SKM-1 (cell line): ENCODE data around the gene TBC1D22A.

ENCODE experiments used
- DNase-seq: peaks from one replicate; lab custom pipeline; 2025; ENCODE audit not compliant: unreplicated experiment; lab: John Stamatoyannopoulos, UW

The TBC1D22A gene

DNA sequence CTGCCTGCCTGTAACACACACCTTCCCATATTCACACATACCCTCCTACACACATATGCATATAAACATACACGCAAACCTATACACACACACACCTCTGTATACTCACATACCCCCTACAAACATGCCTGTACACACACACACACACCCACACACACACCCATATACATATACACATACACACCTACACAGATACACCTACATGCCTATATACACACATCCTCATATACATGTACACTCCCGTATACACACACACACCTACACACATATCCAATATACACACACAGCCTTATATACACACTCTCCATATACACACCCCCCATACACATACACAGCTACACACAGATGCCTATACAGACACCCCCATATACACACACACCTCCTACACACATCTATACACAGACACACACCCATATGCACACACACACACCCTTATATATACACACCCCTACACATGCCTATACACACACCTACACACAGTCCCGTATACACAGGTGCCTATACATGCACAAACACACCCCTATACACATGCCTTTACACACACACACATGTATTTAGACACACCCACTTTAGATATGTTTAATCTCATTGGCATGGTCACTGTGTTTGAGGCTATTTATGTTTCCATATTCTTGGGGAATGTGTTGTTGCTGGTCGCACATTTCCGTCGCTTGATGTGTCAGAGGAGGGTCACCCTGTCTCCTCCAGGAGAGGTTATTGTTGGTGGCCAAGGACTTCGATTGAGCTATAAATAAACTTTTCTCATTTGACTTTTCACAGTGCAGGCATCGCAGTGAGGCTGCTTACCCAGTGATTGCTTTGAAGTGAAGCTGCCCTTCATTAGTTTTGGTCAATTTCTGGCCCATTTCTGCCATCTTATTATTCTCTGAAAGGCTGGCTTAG lies 243.3 kb downstream of the TBC1D22A start:
- no peak for DNase-seq

DNA sequence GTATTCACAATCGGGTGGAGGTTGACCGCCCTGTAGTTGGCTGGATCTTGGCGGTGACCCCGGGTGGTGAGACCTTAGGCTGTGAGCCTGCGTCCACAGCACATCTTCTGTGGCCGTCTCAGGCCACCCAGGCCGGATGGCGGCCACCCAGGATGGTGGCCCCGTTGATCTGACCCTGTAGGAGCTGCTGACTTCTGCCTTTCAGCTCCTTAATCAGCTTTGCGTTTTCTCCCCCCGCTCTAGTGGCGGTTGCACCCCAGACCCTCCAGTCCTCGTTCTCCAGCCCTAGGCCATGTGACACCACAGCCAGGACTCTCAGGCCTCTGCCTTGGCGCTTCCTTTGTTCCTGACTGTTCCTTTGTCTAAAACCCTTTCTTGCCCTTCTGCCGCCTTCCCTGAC lies 244.0 kb downstream of the TBC1D22A start:
- DNase-seq: no peak

DNA sequence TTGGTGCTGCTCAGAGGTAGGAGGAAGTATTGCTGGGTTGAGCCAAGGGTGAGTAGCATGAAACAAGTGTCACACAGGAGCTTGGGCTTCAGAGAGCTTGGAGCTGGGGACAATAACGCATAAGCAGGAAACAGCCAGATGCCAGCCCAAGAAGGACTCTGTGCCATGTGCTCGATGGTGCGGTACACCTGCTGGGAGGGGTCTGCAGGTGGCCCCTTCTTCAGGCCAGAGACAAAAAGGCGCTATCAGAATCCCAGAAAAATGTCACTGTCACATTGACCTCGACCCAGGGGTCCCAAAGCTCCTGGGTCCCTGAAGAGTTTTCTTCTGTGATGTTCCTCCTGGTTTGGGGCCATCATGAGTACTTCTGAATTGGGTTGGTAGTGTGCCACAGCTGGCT lies 244.4 kb downstream of the TBC1D22A start:
- DNase-seq: no peak

DNA sequence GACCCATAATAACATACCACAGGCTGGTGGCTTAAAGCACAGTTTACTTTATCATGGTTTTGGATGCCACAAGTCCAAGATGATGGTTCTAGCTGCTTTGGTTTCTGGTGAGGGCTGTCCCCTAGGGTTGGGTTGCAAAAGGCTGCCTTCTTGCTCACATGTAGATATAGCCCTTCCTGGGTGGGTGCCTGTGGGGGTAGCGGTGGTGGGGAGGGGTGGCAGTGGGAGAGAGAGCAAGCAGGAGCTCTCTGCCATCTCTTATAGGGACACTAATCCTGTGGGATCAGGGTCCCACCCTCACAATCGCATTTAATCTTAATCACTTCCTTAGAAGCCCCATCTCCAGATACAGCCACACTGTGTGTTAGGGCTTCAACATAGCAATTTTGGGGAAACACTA lies 245.0 kb downstream of the TBC1D22A start:
- no peak for DNase-seq

DNA sequence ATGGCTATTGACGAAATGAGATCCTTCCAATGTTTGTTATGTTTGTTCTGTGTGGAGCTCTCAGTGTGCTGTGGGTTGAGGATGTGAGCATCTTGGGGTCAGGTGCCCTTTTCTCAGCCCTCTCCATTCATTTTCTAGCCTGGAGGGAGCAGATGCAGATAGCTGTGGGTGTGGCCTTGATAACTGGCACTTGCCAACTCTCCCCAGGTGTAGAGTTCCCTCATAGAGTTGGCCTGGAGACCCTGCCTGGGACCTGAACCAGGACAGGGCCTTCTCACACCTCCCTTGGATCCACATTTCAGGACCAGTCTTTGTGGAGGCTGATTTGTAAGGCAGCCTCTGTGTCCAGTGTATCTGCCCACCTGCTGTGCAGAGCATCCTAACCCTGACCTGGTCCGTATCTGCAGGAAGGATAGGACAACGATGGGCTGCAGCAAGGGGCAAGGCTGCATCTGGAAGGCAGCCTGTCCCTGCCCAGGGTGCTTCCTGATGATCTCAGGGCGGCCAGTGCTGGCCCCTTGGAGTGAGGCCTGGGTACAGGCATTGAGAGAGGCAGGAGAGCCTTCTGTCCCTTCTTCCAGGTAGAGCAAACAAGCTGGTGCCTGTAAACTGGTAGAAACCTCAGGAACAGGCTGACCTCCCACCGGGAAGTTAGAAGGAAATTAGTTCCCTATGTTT lies 245.9 kb downstream of the TBC1D22A start:
- no peak for DNase-seq

DNA sequence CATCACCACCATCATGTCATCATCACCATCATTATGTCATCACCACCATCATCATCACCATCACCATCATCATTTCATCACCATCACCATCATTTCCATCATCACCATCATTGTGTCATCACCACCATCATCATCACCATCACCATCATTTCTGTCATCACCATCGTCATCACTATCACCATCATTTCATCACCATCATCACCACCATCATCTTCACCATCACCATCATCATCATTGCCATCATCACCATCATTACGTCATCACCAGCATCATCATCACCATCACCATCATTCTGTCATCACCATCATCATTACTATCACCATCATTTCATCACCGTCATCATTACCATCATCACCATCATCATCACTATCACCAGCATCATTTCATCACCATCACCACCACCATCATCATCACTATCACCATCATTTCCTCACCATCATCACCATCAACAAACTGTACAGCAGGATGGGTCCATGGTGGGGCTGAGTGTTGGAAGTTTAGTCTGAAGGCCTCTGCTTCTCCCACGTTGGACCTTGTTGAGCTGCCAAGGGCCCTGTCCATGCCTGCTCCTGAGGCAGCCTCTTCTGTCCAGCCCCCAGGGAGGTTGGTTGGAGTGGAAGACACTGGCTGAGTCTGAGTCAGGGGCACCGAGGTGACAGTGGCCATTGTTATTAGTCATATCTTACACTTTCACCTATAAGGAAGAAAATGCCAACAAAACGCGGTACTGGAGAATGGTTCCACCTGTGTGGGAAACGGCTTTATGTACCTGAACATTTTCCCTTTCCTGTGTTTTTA lies 247.1 kb downstream of the TBC1D22A start:
- no peak for DNase-seq

DNA sequence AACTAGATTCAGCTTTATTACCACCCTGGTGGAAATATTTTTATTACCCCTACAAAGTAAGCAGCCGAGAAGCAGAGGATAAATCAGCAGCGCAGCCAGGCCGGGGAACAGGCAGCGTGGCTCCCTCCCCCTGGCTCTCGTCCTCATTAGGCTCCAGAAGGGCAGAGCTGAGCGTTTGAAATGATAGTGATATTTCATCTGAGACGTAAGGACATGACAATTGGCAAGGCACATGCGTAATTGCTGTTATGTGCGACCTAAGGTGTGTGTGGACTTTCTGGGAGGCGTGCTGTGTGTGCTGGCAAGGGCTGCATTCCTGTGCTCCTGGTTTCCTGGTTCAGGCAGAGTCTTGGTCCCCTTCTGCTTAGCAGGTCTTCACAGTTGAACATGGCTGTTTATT lies 247.8 kb downstream of the TBC1D22A start:
- DNase-seq: no peak

DNA sequence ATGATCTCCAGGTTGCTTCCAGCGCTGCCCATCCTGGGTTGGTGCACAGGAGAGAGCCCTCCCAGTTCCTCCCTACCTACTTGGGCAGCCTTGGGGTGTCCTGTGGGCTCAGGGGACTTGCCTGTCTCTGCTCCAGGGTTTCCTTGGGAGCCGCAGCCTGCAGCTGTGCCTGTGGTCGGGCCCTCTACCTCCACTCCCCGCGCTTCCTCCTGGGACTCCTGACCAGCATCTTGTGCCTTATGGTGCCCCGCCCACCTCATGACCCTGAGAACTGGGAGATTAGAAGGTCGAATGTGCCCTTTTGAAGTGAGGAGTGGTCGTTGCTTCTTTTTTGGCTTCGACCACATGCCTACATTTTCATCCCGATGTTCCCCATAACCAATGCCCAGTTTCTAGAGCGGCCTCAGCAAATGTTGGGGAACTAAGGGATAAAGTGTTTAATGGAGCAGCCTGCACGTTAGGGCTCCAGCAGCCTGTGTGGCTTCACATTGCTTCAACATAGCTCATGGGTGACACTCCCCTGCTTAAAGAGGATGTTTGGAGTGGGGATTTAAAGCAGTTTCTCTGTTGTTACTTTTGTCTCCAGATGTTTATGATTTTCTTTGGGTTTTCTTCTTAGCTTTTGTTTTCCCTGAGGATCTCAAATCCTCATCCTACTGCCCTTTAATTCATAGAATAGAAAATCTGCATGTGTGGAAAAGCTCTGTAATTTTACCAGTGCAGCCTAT lies 248.8 kb downstream of the TBC1D22A start:
- no peak for DNase-seq

DNA sequence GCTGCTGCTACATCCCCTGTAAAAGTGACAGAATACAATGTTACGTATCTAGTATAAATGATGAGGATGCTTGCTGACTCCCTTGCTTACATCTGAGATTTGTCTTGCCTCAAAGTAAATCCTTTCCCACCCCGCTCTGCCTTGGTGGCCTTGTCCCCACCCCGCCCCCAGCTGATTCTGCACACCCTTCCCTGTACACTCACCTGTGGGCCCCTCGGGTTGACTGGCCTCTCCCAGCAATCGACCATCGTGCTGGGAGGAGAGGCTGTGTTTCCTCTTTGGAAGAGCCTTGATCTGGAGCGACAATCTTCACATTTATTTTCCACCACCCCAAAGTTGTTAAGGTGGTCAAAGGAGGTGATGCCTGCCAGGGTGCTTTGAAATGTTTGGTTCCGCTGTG lies 249.4 kb downstream of the TBC1D22A start:
- DNase-seq: no peak

DNA sequence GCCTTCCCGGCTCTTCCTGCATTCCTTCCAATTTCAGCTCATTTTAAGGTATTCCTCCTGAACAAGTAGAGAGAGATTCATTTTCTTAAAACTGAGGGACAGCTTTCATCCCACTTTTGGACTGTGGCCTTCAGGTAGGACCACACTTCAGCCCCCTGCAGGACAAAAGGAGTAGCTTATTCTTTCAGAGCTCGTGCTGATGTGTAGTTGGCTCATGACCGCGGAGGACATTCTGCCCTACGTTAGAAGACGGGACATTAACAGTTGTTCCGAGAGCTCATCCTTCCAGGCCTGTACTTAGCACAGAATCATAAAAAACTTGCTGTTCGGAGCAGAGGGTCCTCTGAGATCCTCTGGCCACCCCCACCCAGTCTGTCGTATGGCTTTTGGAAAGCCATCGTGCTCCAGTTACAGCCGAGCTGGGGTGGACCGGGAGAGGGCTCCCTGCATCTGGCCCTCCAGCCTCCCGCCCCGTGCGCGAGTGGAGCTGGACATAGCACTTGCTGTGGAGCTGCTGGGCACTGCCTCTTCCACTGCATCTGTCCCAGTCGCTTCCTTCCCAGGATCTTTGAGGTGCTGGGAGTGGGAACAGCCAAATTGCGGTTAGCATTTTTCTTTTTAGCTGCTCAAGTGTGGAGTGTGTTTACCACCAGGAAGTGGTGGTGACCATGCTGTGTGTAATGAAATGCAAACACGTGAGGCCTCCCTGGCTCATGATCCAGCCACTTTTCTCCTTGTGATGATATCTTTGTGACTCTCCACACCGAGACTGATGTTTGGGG lies 250.3 kb downstream of the TBC1D22A start:
- no peak for DNase-seq

DNA sequence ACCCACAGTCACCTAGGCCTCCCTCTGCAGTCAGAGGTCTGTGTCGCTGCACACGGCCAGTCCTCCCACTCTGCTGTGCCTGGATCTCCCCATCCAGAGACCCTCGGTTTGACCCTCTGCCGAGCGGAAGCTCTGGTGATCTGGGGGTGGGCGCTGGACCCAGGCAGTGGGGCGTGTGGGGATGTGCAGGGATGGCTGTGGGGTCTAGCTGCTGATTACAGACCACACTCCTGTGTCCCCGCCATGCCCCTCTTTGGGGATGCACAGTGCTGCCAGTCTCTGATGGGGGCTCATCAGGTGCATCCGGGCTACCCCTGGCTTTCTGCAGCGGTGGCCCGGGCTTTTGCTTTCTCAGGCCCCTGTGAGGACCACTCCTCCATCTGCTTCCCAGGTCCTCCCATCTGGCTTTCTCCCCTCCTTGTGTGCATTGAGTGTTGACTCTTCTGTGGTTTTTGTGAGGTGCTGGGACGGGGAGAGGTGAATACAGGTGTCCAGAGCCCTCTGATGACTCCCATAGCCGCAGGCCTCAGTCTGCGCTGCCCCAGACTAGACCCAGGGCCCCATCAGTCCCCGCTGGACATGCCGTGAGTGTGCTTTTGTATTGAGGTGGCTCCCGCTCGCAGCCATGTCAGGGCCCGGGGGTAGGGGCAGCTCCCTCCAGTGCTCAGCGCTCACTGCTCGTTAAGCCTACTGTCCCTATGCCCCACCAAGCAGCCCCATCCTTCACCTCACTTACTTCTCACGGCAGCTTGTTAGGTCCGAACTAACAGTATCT lies 251.6 kb downstream of the TBC1D22A start:
- DNase-seq: no peak

DNA sequence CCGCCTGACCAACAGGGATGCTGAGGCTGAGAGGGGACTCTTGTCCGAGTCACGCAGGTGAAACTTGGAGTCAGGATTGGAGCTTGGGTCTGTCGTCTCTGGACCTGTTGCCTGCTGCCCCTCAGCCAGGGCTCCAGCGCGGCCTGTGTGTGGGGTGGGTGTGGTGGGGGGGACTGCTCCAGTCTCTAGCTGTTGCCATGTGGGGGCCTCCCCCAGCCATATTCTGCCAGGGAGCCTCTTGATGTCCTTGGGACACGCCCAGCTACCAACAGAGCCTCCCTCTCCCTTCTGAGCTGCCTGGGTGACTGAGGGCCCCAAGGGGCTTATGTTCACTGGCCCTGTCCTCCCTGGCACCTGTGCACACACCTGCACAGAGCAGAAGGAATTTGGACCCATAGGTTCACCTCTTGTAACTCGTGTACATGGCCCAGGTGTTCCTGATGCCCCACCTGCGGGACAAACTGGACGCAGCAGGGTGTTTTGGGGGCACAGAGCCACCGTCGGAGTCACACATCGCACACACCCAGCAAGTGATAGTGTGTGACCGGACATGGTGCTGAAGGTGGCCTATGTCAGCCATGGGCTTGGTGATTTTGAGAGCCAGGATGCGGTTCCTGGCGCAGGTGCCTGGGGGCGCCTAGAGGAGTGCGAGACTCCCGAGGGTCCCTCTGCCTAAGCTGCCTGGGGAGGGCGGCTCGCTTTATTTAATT lies 252.3 kb downstream of the TBC1D22A start:
- no peak for DNase-seq

DNA sequence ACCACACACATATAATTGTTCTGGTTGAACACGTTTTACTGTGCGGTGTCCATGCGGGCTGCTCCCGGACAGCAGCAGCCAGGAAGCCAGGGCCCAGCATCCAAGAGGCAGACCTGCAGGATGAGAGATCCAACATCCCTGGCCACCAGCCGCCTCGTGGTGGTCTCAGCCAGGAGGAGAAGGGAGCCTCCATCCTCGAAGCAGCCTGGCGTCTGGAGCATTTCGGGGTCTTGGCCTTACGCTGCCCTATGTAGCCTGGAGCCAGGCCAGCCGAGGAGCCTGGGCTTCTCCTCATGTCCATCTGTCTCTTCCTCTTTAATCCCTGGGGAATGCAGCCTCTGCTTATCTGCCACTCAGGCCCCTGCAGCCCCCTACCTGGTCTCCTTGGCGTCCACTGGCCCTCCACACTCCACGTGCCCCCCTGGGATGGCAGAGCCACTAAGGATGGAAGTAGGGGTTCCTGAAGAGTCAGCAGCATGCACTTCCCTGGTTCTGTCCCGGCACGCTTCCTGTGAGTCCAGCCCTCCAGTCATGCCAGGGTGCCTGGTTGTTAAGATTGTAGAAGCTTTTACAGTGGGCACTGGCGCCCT lies 253.2 kb downstream of the TBC1D22A start:
- DNase-seq: no peak

DNA sequence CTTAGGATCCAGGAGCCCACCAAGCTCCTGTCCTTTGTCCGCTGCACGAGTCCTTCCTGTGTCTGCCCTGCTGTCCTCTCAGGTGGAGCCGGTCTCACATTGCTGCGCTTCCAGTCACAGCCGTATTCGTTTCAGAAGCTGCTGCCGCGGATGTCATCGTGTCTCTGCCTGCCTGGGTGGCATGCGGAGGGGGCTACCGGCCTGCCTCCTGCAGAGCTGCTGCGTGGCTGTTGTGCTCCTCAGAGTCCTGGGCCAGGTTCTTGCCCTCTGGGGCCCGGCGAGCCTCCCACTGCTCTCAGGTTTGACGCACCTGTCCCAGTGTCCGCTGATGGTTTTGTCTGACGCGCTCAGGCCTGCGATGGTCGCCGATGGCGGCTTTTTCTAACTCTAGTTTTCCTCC lies 254.2 kb downstream of the TBC1D22A start:
- no peak for DNase-seq

DNA sequence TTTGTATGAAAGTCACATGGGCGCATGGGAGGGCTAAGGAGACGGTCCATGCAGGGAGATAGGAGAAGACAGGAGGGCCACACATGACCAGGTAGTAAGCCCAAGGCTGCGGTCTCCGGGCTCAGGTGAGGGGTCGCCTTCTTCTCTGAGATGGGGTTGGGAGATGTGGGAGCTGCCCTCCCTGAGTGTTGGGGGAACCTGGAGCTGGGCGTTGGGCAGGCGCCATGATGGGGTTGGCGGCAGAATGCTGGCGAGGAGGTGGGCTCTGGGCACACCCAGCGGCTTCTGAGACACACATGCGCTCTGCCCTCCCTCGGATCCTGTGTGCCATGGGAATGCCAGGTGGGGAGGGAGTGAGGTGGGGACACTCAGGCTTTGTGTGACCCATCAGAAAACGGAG lies 254.8 kb downstream of the TBC1D22A start:
- DNase-seq: no peak

DNA sequence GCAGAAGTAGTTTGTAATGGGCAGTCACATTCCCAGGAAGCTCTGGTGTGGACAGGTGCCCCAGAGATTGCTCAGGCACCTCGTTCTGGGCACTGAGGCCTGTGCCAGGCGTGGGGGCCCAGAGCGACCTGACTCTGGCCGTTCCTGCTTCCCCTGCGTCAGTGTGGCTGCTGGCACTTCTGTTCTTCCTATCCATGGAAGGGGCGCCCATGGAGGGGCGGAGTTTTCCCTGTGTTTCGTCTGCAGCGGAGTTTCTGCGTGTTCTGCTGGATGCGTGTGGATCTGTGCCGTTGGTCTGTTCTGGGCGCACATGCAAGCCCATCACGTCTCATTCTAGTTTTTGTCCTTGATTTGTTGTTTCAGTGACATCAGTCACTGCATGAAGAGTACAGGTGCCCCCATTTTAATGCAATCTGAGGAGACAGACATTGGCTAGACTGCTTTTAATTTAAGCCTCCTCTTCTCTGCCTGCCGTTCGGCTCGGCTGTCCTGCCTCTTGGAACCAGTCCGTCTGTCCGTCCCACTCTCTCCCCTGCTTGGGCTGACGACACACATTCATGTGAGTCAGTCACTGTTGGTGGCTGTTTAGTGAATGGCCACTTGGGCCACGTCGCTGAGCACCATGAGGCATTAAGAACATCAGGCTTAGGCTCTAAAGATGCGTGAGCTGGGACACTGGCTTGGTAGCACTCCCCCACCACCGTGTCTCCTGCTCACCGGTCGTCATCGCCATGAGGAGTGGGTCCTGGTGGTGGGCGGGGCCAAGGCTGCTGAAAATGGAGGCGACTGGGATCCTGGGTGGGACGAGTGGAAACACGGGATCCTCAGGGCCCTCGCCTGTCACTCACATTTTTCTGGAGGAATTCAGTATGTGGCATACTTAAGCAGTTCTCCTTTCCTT lies 255.8 kb downstream of the TBC1D22A start:
- DNase-seq: no peak

DNA sequence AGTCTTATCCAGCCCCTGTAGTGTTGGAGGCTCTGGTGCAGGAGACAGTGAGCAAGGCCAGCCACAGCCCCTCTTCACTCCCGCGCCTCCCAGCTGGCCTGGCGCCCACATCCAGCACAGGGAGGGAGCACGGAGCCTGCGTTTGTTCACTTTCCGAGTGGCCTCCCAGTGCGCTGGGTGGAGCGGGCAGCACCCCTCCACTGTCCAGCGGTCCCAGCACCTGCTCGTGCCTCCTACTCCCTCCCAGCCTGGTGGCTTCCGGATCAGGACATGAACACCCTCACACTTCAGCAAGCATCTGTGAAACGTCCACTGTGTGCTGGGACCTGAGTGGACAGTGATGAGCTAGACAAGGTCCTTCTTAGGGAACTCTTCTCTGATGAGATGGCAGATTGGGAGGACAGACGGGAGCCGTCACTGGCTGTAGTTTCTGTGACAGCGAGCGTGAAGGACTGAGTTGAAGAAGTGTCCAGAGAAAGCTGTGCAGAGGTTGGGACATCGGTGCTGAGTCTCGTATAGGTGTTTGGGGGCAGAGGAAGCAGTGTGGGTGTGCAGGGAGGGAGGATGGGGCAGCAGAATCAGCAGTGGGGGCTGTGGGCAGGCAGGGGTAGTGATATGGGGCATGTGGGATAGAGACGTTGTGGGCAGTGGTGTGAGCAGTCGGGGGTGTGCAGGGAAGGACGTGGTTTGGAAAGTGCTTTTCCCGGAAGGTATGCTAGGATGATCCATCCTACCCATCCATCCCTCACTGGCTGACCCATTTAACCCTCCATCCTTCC lies 256.8 kb downstream of the TBC1D22A start:
- no peak for DNase-seq
